Upper lobe of right lung (tissue), 1 donor: Measurements from ENCODE around the gene ZSCAN25. TPM values are rescaled to one million over a fixed set of nuclear protein-coding genes. Genes with fewer than 3 reads are reported as not detected.

Experiments used
- ATAC-seq: fragments of 200-7000 bp; cut with Tn5 transposase; one replicate; pipeline ENCODE4 v1.9.1; 2020; ENCODE audit warnings: mild to moderate bottlenecking, moderate library complexity
- DNase-seq: peaks from one replicate; pipeline ENCODE4 v3.0.0-alpha.2; 2020
- H3K27ac ChIP-seq: fragments of 200-600 bp; one replicate; pipeline ENCODE4 v1.8.0; 2022
- H3K27me3 ChIP-seq: fragments of 200-600 bp; one replicate; pipeline ENCODE4 v1.8.0; 2022; ENCODE audit warnings: mild to moderate bottlenecking
- H3K36me3 ChIP-seq: fragments of 200-600 bp; one replicate; pipeline ENCODE4 v1.8.0; 2022
- H3K4me1 ChIP-seq: fragments of 200-600 bp; one replicate; pipeline ENCODE4 v1.8.0; 2022
- H3K4me3 ChIP-seq: fragments of 200-600 bp; one replicate; pipeline ENCODE4 v1.8.0; 2022; ENCODE audit warnings: mild to moderate bottlenecking
- H3K9me3 ChIP-seq: fragments of 200-600 bp; one replicate; pipeline ENCODE4 v1.8.0; 2022
- intact Hi-C: fragments of 100-400 bp; cut with DNase I; formaldehyde crosslinking; loops from one replicate; pipeline ENCODE4 v1.11.0; 2022
- total RNA-seq: library from RNA; stranded (reverse); fragmentation: NEBNext Ultra II Directional; extraction: Animal tissue kit (Norgen Biotek cat#: 25700); gene quantifications from one replicate; pipeline ENCODE4 v1.2.1, GENCODE V29; 2021
- TF ChIP-seq, protein P1 (sequence below): fragments of 200-600 bp; IDR thresholded peaks from one replicate; pipeline ENCODE4 v1.8.0; 2022; ENCODE audit warnings: antibody characterized with exemption
- donor health status: DM: no; HTN: yes; CAD: no; lungs with severe emphysema.

The ZSCAN25 gene
- total RNA-seq, 1 donor from 2014 or later: 18.3 TPM

DNA sequence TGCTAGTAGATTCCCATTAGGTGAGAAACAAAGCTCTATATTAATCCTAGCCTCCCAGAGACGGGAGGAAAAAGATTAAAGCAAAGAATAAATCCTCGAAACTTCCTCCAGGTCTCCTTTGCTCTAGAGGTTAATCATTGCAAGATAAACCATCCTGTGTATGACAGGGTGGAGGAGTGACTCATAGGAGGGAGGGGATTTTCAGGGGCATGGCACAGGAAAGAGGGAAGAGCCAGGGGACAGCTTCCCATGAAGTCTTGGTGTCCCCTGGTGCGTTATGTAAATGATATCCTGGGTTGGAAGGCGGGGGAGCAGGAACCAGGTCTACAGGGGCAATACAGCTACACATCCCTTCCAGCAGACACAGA lies 62.3 kb downstream of the ZSCAN25 start:
- Histone ChIP-seq H3K4me3 (peak overlapping the region; percentile 40), H3K9me3 (no peaks in the 10 kb centered on the region), H3K36me3 (no peaks in the 10 kb centered on the region), H3K27ac (no peak overlapping the region), H3K4me1 (no peaks in the 10 kb centered on the region), H3K27me3 (no peaks in the 10 kb centered on the region)
- no peak for DNase-seq
- peak; percentile 66 for ATAC-seq
- TF ChIP-seq, protein P1, sequence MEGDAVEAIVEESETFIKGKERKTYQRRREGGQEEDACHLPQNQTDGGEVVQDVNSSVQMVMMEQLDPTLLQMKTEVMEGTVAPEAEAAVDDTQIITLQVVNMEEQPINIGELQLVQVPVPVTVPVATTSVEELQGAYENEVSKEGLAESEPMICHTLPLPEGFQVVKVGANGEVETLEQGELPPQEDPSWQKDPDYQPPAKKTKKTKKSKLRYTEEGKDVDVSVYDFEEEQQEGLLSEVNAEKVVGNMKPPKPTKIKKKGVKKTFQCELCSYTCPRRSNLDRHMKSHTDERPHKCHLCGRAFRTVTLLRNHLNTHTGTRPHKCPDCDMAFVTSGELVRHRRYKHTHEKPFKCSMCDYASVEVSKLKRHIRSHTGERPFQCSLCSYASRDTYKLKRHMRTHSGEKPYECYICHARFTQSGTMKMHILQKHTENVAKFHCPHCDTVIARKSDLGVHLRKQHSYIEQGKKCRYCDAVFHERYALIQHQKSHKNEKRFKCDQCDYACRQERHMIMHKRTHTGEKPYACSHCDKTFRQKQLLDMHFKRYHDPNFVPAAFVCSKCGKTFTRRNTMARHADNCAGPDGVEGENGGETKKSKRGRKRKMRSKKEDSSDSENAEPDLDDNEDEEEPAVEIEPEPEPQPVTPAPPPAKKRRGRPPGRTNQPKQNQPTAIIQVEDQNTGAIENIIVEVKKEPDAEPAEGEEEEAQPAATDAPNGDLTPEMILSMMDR: no peak
- intact Hi-C loops: no loop called here

DNA sequence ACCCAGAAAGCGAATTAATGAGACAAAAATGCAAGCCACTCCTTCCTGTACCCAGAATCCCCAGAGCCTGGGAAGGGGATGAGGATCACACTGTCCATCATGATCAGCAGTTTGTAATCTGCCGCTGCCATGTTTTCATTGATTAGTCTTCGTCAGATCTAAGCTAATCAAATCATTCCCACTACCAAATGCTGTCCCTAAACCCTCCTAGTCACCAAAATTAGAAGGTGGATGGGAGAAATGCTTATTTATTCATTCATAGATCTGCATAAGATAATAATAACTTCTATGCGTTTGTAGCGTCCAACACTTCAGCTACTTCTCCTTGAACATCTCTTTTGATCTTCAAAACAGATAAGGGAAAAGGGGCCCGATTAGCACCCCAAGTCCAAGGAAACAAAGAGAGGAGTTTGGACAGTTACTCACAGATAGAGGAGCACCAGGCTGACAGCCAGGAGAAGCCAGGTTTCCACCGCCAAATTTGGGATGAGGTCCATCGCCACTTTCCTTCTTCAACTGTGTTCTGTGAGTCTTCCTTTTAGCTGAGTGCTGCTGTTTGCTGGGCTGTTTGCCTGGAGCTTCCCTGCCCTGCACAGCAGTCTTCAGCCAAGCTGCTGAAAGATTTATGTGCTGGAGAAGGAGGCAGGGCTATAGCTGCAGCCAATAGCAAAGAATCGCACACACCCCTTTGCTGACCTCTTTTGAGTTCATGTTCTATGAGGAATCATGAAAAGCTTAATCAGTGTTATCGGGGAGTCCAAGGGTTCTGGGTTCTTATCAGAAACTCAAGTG lies 62.9 kb downstream of the ZSCAN25 start, which contains the start of gene CYP3A5:
Gene CYP3A5, minus strand, starts transcription at position 597 of the 792 bp plus-strand sequence. Its CDS starts 100 bp downstream, at position 497.
- no peaks in the 10 kb centered on the region for H3K27me3 ChIP-seq
- peak within 1 kb of the TSS; percentile 40 for H3K4me3 ChIP-seq
- ATAC-seq: peak; percentile 81
- DNase-seq: no peak
- H3K9me3 ChIP-seq: no peaks in the 10 kb centered on the region
- H3K27ac ChIP-seq: no peak within 1 kb of the TSS
- no peaks in the 10 kb centered on the region for H3K36me3 ChIP-seq
- intact Hi-C loops: no loop called here
- TF ChIP-seq, protein P1: no peak
- H3K4me1 ChIP-seq: no peaks in the 10 kb centered on the region

Other genes with a start within 250 kb of the ZSCAN25 start
- 219 TPM for gene ARPC1B, start 242.2 kb upstream of the ZSCAN25 start, total RNA-seq
- 76.4 TPM for gene PDAP1, start 208.3 kb upstream of the ZSCAN25 start, total RNA-seq
- 72.0 TPM for gene BUD31, start 208.0 kb upstream of the ZSCAN25 start, total RNA-seq
- 7.5 TPM for gene PTCD1, start 178.1 kb upstream of the ZSCAN25 start, total RNA-seq
- gene CPSF4, start 178.0 kb upstream of the ZSCAN25 start, total RNA-seq: 26.9 TPM
- gene ATP5MF, start 150.8 kb upstream of the ZSCAN25 start, total RNA-seq: 231 TPM
- 9.6 TPM for gene ZNF789, start 144.1 kb upstream of the ZSCAN25 start, total RNA-seq
- gene ZNF394, start 116.7 kb upstream of the ZSCAN25 start, total RNA-seq: 34.5 TPM
- 7.4 TPM for gene ZKSCAN5, start 112.3 kb upstream of the ZSCAN25 start, total RNA-seq
- 4.9 TPM for gene FAM200A, start 64.8 kb upstream of the ZSCAN25 start, total RNA-seq
- gene ZNF655, start 58.3 kb upstream of the ZSCAN25 start, total RNA-seq: 63.1 TPM
- 1.0 TPM for gene TMEM225B, start 18.7 kb upstream of the ZSCAN25 start, total RNA-seq
- gene CYP3A5, start 63.0 kb downstream of the ZSCAN25 start, total RNA-seq: 15.1 TPM
- gene CYP3A7, start 118.2 kb downstream of the ZSCAN25 start, total RNA-seq: 1.6 TPM
- gene CYP3A4, start 167.2 kb downstream of the ZSCAN25 start, total RNA-seq: not detected
- gene CYP3A43, start 211.1 kb downstream of the ZSCAN25 start, total RNA-seq: not detected